ENCODE results near the gene LYST. TPM values are rescaled to one million over a fixed set of nuclear protein-coding genes. Genes with fewer than 3 reads are reported as not detected.
"Not testable (repeated sequence)": the region's sequence is repeated elsewhere in the genome, so short reads cannot be mapped to it uniquely, and the experiment has no call there.

LYST gene
- total RNA-seq (10 to 100 TPM; 32.8 to 35.2 TPM), polyA plus RNA-seq (1 to 10 TPM; 4.2 to 9.1 TPM)

GRCh38 chr1:235866205-235866912 lies at the start of gene LYST:
TSS of gene LYST (minus strand) at chr1:235866906. CDS start at chr1:235830417, 36,489 bp downstream.
- POLR2A ChIA-PET (ENCODE audit: partially characterized antibody): interaction anchor here (0.9 to 3.6 kb wide), 21 partner anchors 8 to 929 kb away, joined by 3 to 40 read pairs (median 5); partner anchors contain the start of genes B3GALNT2, ERO1B and MTR
- intact Hi-C loops (cut with micrococcal nuclease): loop anchor here (1.0 to 5.0 kb wide), 8 partner anchors 22 to 1254 kb away; partner anchors contain the start of genes B3GALNT2, GNG4, IRF2BP2 and MTR
- peaks cover 3 to 14% of the 10 kb centered on the region in 2 donors for H3K36me3 Mint-ChIP-seq

GRCh38 chr1:235915489-235915888 lies 48.8 kb upstream of the LYST start:
- intact Hi-C loops (cut with micrococcal nuclease): loop anchor here (5.0 kb wide), 1 partner anchor 37 kb away; no protein-coding TSS in a partner anchor
- H3K27me3 Mint-ChIP-seq; H3K4me3 ChIP-seq (ENCODE audit: low read length in 2 of 2); H3K27me3 ChIP-seq (ENCODE audit: insufficient read depth, low read length); H3K9me3 ChIP-seq (ENCODE audit: control insufficient read depth in 1 of 2, low read length in 2 of 2); H3K27ac Mint-ChIP-seq; H3K9me3 Mint-ChIP-seq; POLR2A ChIA-PET (ENCODE audit: partially characterized antibody); H3K27ac ChIP-seq (ENCODE audit: low read depth, low read length); H3K36me3 ChIP-seq (ENCODE audit: insufficient read depth, low read length); DNase-seq; H3K4me1 ChIP-seq (ENCODE audit: insufficient read depth, low read length); H3K36me3 Mint-ChIP-seq: not testable (repeated sequence)
- H3K4me3 Mint-ChIP-seq: peak overlapping the region in 1 of 8 donors; percentile 37
- peaks cover 9 to 23% (median 10%) of the 10 kb centered on the region in 4 donors for H3K4me1 Mint-ChIP-seq
- CTCF ChIA-PET (ENCODE audit: partially characterized antibody): interaction anchor here (2.5 kb wide), 1 partner anchor 49 kb away, joined by 15 read pairs; the partner anchor contains the start of gene LYST

More at GRCh38 chr1:235866205-235866912, at the start of gene LYST:
- Histone ChIP-seq H3K27me3 (ENCODE audit: insufficient read depth, low read length) (no peaks in the 10 kb centered on the region), H3K27ac (ENCODE audit: low read depth, low read length) (peak within 1 kb of the TSS; percentile 100), H3K4me1 (ENCODE audit: insufficient read depth, low read length) (peaks cover 31% of the 10 kb centered on the region), H3K4me3 (ENCODE audit: low read length in 2 of 2) (peak within 1 kb of the TSS; percentile 72 to 86), H3K9me3 (ENCODE audit: control insufficient read depth in 1 of 2, low read length in 2 of 2) (no peaks in the 10 kb centered on the region), H3K36me3 (ENCODE audit: insufficient read depth, low read length) (no peaks in the 10 kb centered on the region)
- H3K4me1 Mint-ChIP-seq: peaks cover 26 to 65% (median 40%) of the 10 kb centered on the region in 4 donors
- peak within 1 kb of the TSS; percentile 98 to 100 (median 99) for H3K27ac Mint-ChIP-seq
- CTCF ChIA-PET (ENCODE audit: partially characterized antibody): interaction anchor here (0.6 to 5.5 kb wide), 23 partner anchors 8 to 132 kb away, joined by 3 to 105 read pairs (median 6); no protein-coding TSS in a partner anchor
- DNase-seq: peak in 4 of 5 donors; percentile 54 to 77 (median 65)
- no peaks in the 10 kb centered on the region for H3K27me3 Mint-ChIP-seq
- peaks cover 0 to 4% (median 0%) of the 10 kb centered on the region in 8 donors for H3K9me3 Mint-ChIP-seq
- H3K4me3 Mint-ChIP-seq: peak within 1 kb of the TSS; percentile 95 to 99 (median 97)

- POLR2A ChIA-PET (ENCODE audit: partially characterized antibody): no interaction called here
- CTCF ChIA-PET (ENCODE audit: partially characterized antibody): no interaction called here
- Mint-ChIP-seq H3K4me3 (no peak overlapping the region), H3K9me3 (no peaks in the 10 kb centered on the region), H3K4me1 (peaks cover 8 to 10% (median 9%) of the 10 kb centered on the region in 4 donors), H3K27me3 (no peaks in the 10 kb centered on the region), H3K27ac (no peak overlapping the region), H3K36me3 (no peaks in the 10 kb centered on the region)
- no peaks in the 10 kb centered on the region for H3K36me3 ChIP-seq (ENCODE audit: insufficient read depth, low read length)
- no peak for DNase-seq
- H3K9me3 ChIP-seq (ENCODE audit: control insufficient read depth in 1 of 2, low read length in 2 of 2): no peaks in the 10 kb centered on the region
- no peak overlapping the region for H3K4me3 ChIP-seq (ENCODE audit: low read length in 2 of 2)
- H3K27me3 ChIP-seq (ENCODE audit: insufficient read depth, low read length): no peaks in the 10 kb centered on the region
- H3K27ac ChIP-seq (ENCODE audit: low read depth, low read length): no peak overlapping the region
- intact Hi-C loops (cut with micrococcal nuclease): no loop called here
- peaks cover 8% of the 10 kb centered on the region for H3K4me1 ChIP-seq (ENCODE audit: insufficient read depth, low read length)
Measured at GRCh38 chr1:235913311-235913710, 46.6 kb upstream of the LYST start.

GRCh38 chr1:235911876-235912275 lies 45.2 kb upstream of the LYST start:
- POLR2A ChIA-PET (ENCODE audit: partially characterized antibody): no interaction called here
- Histone ChIP-seq H3K36me3 (ENCODE audit: insufficient read depth, low read length) (no peaks in the 10 kb centered on the region), H3K4me1 (ENCODE audit: insufficient read depth, low read length) (no peaks in the 10 kb centered on the region), H3K9me3 (ENCODE audit: control insufficient read depth in 1 of 2, low read length in 2 of 2) (no peaks in the 10 kb centered on the region), H3K4me3 (ENCODE audit: low read length in 2 of 2) (no peak overlapping the region), H3K27ac (ENCODE audit: low read depth, low read length) (no peak overlapping the region), H3K27me3 (ENCODE audit: insufficient read depth, low read length) (no peaks in the 10 kb centered on the region)
- H3K9me3 Mint-ChIP-seq: no peaks in the 10 kb centered on the region
- DNase-seq: no peak
- intact Hi-C loops (cut with micrococcal nuclease): no loop called here
- CTCF ChIA-PET (ENCODE audit: partially characterized antibody): interaction anchor here (0.7 to 1.0 kb wide), 3 partner anchors 15 to 60 kb away, joined by 3 to 4 read pairs (median 3); no protein-coding TSS in a partner anchor
- H3K4me3 Mint-ChIP-seq: no peak overlapping the region
- no peak overlapping the region for H3K27ac Mint-ChIP-seq
- H3K27me3 Mint-ChIP-seq: no peaks in the 10 kb centered on the region
- peaks cover under 1 to 4% (median under 1%) of the 10 kb centered on the region in 4 donors for H3K4me1 Mint-ChIP-seq
- H3K36me3 Mint-ChIP-seq: no peaks in the 10 kb centered on the region

- Mint-ChIP-seq H3K4me1 (peaks cover 0 to 4% (median 0%) of the 10 kb centered on the region in 4 donors), H3K27ac (no peak overlapping the region), H3K27me3 (no peaks in the 10 kb centered on the region), H3K9me3 (no peaks in the 10 kb centered on the region), H3K36me3 (no peaks in the 10 kb centered on the region), H3K4me3 (no peak overlapping the region)
- no peaks in the 10 kb centered on the region for H3K4me1 ChIP-seq (ENCODE audit: insufficient read depth, low read length)
- H3K9me3 ChIP-seq (ENCODE audit: control insufficient read depth in 1 of 2, low read length in 2 of 2): no peaks in the 10 kb centered on the region
- H3K4me3 ChIP-seq (ENCODE audit: low read length in 2 of 2): no peak overlapping the region
- ChIA-PET CTCF (ENCODE audit: partially characterized antibody) (interaction anchor here (1.0 kb wide), 1 partner anchor 60 kb away, joined by 4 read pairs; no protein-coding TSS in a partner anchor), POLR2A (ENCODE audit: partially characterized antibody) (no interaction called here)
- no peaks in the 10 kb centered on the region for H3K27me3 ChIP-seq (ENCODE audit: insufficient read depth, low read length)
- no peak for DNase-seq
- no peaks in the 10 kb centered on the region for H3K36me3 ChIP-seq (ENCODE audit: insufficient read depth, low read length)
- intact Hi-C loops (cut with micrococcal nuclease): no loop called here
- no peak overlapping the region for H3K27ac ChIP-seq (ENCODE audit: low read depth, low read length)
Measured at GRCh38 chr1:235911300-235911662, 44.6 kb upstream of the LYST start.

GRCh38 chr1:235910357-235911299 lies 43.9 kb upstream of the LYST start:
- no peak for DNase-seq
- no peak overlapping the region for H3K4me3 Mint-ChIP-seq
- H3K9me3 ChIP-seq (ENCODE audit: control insufficient read depth in 1 of 2, low read length in 2 of 2): no peaks in the 10 kb centered on the region
- intact Hi-C loops (cut with micrococcal nuclease): no loop called here
- no peak overlapping the region for H3K4me3 ChIP-seq (ENCODE audit: low read length in 2 of 2)
- peaks cover 0 to 2% (median 0%) of the 10 kb centered on the region in 4 donors for H3K4me1 Mint-ChIP-seq
- ChIA-PET POLR2A (ENCODE audit: partially characterized antibody) (no interaction called here), CTCF (ENCODE audit: partially characterized antibody) (interaction anchor here (1.0 kb wide), 1 partner anchor 61 kb away, joined by 4 read pairs; no protein-coding TSS in a partner anchor)
- no peak overlapping the region for H3K27ac Mint-ChIP-seq
- H3K9me3 Mint-ChIP-seq: no peaks in the 10 kb centered on the region
- H3K27me3 Mint-ChIP-seq: no peaks in the 10 kb centered on the region
- H3K27ac ChIP-seq (ENCODE audit: low read depth, low read length): no peak overlapping the region
- no peaks in the 10 kb centered on the region for H3K36me3 ChIP-seq (ENCODE audit: insufficient read depth, low read length)
- H3K27me3 ChIP-seq (ENCODE audit: insufficient read depth, low read length): no peaks in the 10 kb centered on the region
- no peaks in the 10 kb centered on the region for H3K36me3 Mint-ChIP-seq
- no peaks in the 10 kb centered on the region for H3K4me1 ChIP-seq (ENCODE audit: insufficient read depth, low read length)

All from CD4-positive, alpha-beta memory T cell (primary cell).